Neural progenitor cell (in vitro differentiated cells): ENCODE results near the gene CPA3.

Experiments
- CTCF ChIP-seq: fragments of 200-600 bp; sonication (generic); IDR thresholded peaks from 2 replicates; pipeline ENCODE4 v1.5.1; 2017; ENCODE audit warnings: antibody characterized with exemption, mild to moderate bottlenecking
- EZH2 ChIP-seq: fragments of 200-600 bp; sonication (generic); IDR thresholded peaks from 2 replicates; pipeline ENCODE4 v1.6.1; 2017; ENCODE audit warnings: antibody characterized with exemption, mild to moderate bottlenecking, moderate library complexity

GRCh38 chr3:148829926-148830325, 35.2 kb upstream of the CPA3 start:
- TF ChIP-seq CTCF (no peak), EZH2 (no peak)
